ENCODE results near the gene SOX18. TPM values are rescaled to one million over a fixed set of nuclear protein-coding genes. Genes with fewer than 3 reads are reported as not detected.
A peak's percentile ranks its signal among the peaks of the same experiment; 100 is the strongest.

The SOX18 gene
- total and polyA plus RNA-seq, 2 of the 13 experiments (the other 11 are each of a cell fraction or from before 2014, with no cell fraction given) = 1.6 to 1.9 TPM

GRCh38 chr20:64050261-64051032 is 1.0 kb upstream of the SOX18 start (continued):
- TF ChIP-seq HMGXB4 (CRISPR knock-in tag; IDR thresholded peaks at IDR 0.05; ENCODE audit: borderline replicate concordance in 1 of 2, low read depth in 1 of 2) (peak; percentile 86 to 91), ZNF343 (CRISPR knock-in tag; IDR thresholded peaks at IDR 0.05) (no peak), JDP2 (CRISPR knock-in tag; IDR thresholded peaks at IDR 0.05; ENCODE audit: borderline replicate concordance) (no peak), TOPORS (CRISPR knock-in tag; IDR thresholded peaks at IDR 0.05) (peak; percentile 96), ZNF737 (CRISPR knock-in tag; IDR thresholded peaks at IDR 0.05; ENCODE audit: borderline replicate concordance) (no peak), DR1 (CRISPR knock-in tag; IDR thresholded peaks at IDR 0.05) (peak; percentile 60; the same call in 1 of the 2 replicates), ZSCAN21 (CRISPR knock-in tag; IDR thresholded peaks at IDR 0.05; ENCODE audit: borderline replicate concordance) (peak; percentile 73; the same call in 1 of the 2 replicates), FIP1L1 (IDR thresholded peaks at IDR 0.05; ENCODE audit: borderline replicate concordance, insufficient read depth, low read depth, low read length) (0 out of 2 replicates have a peak, but pooled peaks have one; percentile 13), STAG1 (CRISPR knock-in tag; IDR thresholded peaks at IDR 0.05) (peak; percentile 45; the same call in 1 of the 2 replicates), ZNF510 (CRISPR knock-in tag; IDR thresholded peaks at IDR 0.05; ENCODE audit: low read depth) (no peak), ZFX (CRISPR knock-in tag; IDR thresholded peaks at IDR 0.05; ENCODE audit: low read depth) (peak; percentile 97), ZNF124 (CRISPR knock-in tag; IDR thresholded peaks at IDR 0.05) (no peak), NFKBIZ (CRISPR knock-in tag; IDR thresholded peaks at IDR 0.05) (peak; percentile 10; the same call in 1 of the 2 replicates), NFYC (CRISPR knock-in tag; IDR thresholded peaks at IDR 0.05) (peak; percentile 42), HDAC2 (CRISPR knock-in tag; IDR thresholded peaks at IDR 0.05) (peak; percentile 53), NFIB (CRISPR knock-in tag; IDR thresholded peaks at IDR 0.05; ENCODE audit: borderline replicate concordance) (no peak), ZBTB39 (CRISPR knock-in tag; IDR thresholded peaks at IDR 0.05) (no peak; the same call in 1 of the 2 replicates), ZNF263 (CRISPR knock-in tag; IDR thresholded peaks at IDR 0.05) (peak; percentile 58)
- TF ChIP-seq, protein P1, sequence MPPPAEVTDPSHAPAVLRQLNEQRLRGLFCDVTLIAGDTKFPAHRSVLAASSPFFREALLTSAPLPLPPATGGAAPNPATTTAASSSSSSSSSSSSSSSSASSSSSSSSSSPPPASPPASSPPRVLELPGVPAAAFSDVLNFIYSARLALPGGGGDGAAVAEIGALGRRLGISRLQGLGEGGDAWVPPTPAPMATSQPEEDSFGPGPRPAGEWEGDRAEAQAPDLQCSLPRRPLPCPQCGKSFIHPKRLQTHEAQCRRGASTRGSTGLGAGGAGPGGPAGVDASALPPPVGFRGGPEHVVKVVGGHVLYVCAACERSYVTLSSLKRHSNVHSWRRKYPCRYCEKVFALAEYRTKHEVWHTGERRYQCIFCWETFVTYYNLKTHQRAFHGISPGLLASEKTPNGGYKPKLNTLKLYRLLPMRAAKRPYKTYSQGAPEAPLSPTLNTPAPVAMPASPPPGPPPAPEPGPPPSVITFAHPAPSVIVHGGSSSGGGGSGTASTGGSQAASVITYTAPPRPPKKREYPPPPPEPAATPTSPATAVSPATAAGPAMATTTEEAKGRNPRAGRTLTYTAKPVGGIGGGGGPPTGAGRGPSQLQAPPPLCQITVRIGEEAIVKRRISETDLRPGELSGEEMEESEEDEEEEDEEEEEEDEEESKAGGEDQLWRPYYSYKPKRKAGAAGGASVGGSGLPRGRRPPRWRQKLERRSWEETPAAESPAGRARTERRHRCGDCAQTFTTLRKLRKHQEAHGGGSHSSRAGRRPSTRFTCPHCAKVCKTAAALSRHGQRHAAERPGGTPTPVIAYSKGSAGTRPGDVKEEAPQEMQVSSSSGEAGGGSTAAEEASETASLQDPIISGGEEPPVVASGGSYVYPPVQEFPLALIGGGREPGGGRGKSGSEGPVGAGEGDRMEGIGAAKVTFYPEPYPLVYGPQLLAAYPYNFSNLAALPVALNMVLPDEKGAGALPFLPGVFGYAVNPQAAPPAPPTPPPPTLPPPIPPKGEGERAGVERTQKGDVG (CRISPR knock-in tag; IDR thresholded peaks at IDR 0.05; ENCODE audit: borderline replicate concordance) = peak; percentile 36; the same call in 1 of the 2 replicates
- TF ChIP-seq, protein P2, sequence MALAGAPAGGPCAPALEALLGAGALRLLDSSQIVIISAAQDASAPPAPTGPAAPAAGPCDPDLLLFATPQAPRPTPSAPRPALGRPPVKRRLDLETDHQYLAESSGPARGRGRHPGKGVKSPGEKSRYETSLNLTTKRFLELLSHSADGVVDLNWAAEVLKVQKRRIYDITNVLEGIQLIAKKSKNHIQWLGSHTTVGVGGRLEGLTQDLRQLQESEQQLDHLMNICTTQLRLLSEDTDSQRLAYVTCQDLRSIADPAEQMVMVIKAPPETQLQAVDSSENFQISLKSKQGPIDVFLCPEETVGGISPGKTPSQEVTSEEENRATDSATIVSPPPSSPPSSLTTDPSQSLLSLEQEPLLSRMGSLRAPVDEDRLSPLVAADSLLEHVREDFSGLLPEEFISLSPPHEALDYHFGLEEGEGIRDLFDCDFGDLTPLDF (CRISPR knock-in tag; IDR thresholded peaks at IDR 0.05) = no peak

Measured in HepG2 (cell line).